Forelimb muscle (tissue), 1 donor: ENCODE results near the gene HTR3A. TPM values are rescaled to one million over a fixed set of nuclear protein-coding genes. Genes with fewer than 3 reads are reported as not detected.
"Not testable (repeated sequence)": the region's sequence is repeated elsewhere in the genome, so short reads cannot be mapped to it uniquely, and the experiment has no call there.

Experiments used
- DNase-seq: peaks from one replicate; pipeline ENCODE4 v3.0.0-alpha.2; 2013; ENCODE audit warnings: low read depth
- polyA plus RNA-seq: library from polyadenylated mRNA; unstranded; fragments of 120-200 nt; gene quantifications from one replicate; pipeline ENCODE4 v1.2.1, GENCODE V29; 2013; ENCODE audit not compliant: insufficient read length

Gene HTR3A
- polyA plus RNA-seq: 0.24 TPM

DNA sequence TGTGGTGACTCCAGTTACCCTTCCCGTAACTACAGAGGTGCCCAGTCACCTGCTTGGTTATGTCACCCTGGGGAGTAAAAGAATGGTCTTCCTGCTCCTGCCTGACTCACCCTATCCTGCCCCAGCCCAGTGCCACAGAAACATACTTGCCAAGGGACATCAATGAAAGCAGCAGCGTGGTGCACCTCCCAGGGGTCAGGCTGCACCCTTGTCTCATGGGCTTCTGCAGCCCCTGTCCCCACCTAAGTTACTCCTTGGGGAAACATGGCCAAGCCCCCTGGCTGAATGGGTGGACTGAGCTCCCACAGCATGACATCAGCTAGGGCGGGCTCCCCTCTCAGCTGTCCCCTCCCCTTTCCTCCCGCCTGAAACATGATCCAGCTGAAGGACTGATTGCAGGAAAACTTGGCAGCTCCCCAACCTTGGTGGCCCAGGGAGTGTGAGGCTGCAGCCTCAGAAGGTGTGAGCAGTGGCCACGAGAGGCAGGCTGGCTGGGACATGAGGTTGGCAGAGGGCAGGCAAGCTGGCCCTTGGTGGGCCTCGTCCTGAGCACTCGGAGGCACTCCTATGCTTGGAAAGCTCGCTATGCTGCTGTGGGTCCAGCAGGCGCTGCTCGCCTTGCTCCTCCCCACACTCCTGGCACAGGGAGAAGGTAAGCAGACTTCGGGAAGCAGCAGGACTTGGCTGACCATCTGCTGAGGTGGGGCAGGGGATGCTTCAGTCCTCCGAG, at the start of gene HTR3A:
Gene HTR3A, plus strand, starts transcription at position 368 of the 730 bp plus-strand sequence. Its CDS starts 218 bp downstream, at position 586.
- no peak for DNase-seq

DNA sequence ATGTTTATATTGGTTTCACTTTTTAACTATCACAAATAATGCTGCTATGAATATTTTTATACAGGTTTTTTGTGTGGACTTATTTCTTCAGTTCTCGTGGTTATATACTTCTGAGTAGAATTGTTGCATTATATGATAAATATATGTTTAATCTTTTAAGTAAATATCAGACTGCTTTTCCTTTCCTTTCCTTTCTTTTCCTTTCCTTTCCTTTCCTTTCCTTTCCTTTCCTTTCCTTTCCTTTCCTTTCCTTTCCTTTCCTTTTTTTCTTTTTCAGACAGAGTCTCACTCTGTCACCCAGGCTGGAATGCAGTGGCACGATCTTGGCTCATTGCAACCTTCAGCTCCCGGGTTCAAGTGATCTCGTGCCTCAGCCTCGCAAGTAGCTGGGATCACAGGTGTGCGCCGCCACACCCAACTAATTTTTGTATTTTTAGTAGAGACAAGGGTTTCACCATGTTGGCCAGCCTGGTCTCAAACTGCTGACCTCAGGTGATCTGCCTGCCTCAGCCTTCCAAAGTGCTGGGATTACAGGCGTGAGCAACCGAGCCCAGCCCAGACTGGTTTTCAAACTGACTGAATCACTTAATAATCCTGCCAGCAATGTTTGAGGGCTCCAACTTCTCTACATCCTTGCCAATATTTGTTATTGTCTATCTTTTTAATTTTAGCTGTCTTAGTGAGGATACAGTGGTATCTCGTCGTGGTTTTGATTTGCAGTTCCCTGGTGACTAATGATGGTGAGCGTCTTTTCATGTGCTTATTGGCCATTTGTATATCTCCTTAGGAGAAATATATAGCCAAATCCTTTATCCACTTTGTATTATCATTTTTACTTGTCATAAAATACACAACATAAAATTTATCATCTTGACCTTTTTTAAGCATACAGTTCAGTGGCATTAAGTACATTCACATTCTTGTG, 48.4 kb upstream of the HTR3A start:
- no peak for DNase-seq

DNA sequence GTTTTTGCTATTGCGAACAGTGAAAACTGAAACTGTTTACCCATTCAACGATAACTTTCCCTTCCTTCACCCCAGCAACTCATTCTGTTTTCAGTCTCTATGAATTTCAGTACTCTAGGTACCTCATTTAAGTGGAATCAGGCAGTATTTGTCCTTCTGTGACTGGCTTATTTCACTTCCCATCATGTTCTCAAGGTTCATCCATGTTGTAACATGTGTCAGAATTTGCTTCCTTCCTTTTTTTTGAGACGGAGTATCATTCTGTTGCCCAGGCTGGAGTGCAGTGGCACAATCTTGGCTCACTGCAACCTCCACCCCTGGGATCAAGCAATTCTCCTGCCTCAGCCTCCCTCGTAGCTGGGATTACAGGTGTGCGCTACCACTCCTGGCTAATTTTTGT, 46.6 kb upstream of the HTR3A start:
- DNase-seq: no peak

DNA sequence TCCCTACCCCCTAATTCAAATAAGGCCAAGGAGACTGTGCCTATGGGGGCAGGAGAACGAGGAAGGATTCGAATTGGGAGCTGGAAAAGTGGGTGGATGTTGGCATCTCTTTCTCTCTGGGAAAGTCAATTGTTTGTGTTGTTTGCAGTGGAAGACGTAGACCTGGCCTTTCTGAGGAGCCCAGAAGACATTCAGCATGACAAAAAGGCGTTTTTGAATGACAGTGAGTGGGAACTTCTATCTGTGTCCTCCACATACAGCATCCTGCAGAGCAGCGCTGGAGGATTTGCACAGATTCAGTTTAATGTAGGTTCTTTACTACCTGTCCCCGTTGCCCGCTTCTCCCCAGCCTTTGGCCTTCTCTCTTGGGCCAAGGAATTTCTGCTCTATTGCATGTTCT, 42.1 kb upstream of the HTR3A start:
- DNase-seq: no peak

DNA sequence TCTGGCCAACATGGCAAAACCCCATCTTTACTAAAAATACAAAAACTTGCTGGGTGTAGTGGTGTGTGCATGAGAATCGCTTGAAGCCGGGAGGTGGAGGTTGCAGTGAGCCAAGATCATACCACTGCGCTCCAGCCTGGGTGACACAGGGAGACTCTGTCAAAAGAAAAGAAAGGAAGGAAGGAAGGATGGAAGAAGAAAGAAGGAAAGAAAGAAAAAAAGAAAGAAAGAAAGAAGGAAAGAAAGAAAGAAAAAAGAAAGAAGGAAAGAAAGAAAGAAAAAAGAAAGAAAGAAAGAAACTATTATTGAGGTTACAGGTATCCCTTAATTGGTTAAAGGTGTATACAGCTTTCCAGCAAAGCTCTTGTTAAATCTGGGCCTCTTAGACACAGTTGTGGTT, 40.7 kb upstream of the HTR3A start:
- not testable (repeated sequence) for DNase-seq

DNA sequence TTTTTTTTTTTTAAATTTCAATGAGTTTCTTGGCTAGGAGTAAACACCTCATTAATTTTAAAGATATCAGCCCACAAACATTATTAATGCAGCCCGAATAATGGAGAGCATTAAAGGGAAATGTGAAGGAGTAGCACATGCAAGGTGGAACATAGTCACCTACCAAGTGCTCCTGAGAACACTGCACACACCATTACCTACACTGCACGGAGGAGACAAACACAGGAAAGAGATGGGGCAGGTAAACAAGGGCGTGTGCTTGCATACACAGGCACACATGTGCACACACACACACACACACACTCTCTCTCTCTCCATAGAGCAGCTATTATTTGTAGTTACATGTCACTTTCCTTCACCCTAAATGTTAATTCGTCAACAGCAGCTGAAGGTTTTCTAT, 40.1 kb upstream of the HTR3A start:
- no peak for DNase-seq

DNA sequence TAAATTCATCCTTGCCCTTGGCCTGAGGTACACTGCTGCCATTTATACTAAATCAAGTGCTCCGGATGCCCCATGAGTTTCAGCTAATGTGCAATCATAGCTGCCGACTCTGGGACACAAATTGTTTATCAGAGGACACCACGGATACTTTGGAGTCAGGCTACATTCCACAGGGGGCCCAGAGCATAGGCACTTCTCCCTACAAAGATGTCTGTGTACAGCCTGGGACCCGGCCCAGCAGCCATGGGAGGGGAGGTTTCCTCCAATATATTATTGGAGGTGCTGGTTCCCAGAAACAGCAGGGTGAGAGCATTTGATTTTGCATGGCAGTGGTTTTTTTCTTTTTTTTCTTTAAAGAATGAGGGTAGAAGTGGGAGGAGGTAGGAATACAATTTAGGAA, 39.0 kb upstream of the HTR3A start:
- no peak for DNase-seq

DNA sequence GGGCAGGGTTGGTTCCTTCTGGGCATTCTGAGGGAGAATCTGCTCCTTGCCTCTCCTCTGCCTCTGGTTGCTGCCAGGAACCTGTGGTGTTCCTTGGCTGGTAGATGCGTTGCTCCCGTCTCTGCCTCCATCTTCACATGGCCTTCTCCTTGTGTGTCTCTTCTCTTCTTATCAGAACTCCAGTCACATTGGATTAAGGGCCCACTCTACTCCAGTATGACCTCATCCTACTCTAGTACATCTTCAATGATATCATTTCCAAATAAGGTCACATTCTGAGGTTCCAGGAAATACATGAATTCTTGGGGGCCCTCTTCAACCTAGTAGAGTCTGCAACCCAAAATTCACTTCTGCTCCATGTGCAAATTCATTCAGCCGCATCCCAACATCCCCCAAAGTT, 37.0 kb upstream of the HTR3A start:
- DNase-seq: no peak

DNA sequence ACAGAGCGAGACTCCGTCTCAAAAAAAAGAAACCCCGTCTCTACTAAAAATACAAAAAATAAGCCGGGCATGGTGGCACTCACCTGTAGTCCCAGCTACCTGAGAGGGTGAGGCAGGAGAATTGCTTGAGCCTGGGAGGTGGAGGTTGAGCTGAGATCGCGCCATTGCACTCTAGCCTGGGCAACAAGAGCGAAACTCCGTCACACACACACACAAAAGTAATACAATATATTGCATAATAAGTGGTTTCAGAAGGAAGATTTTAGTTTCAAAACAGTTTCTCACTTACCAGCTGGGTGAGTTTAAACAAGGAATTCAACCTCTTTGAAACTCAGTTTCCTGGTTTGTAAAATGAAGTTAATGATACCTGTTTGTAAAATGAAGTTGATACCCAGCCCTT, 32.7 kb upstream of the HTR3A start:
- DNase-seq: no peak

DNA sequence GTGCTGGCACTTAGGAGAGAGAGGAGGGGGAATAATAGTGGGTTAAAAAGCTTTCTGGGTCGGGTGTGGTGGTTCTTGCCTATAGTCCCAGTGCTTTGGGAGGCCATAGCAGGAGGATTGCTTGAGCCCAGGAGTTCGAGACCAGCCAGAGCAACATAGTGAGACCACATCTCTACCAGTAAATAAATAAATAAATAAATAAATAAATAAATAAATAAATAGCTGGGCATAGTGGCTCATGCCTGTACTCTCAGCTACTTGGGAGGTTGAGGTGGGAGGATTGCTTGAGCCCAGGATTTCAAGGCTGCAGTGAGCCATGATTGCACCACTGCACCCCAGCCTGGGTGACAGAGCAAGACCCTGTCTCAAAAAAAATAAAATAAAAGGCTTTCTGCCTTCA, 28.7 kb upstream of the HTR3A start:
- DNase-seq: not testable (repeated sequence)

DNA sequence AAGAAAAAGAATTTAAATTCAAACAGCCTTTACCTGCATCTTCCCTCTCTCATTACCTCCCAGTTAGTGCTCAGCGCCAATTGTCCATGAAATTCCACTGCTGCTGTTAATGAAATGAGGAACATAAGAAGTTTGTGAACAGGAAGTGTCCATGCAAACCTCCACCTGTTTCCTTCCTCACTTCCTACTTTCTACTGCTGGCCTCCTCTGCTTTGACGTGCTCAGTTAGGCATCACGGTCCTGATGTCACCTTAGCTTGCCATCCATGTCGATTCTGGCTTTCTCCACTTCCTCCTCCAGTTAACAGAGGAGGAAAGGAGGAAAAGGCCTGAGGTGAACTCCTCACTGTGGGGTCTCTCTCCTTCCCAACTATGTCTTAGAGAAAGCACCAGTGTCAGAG, 26.9 kb upstream of the HTR3A start:
- DNase-seq: no peak

DNA sequence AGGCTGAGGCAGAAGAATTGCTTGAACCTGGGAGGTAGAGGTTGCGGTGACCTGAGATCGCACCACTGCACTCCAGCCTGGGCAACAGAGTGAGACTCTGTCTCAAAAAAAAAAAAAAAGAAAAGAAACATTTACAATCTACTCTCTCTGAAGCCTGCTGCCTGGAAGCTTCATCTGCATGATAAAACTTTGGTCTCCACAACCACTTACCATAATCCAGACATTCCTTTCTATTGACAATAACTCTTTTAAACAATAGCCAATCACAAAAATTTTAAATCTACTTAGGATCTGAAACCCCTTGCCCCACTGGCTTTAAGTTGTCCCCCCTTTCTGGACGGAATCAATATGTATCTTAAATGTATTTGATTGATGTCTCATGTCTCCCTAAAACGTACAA, 25.0 kb upstream of the HTR3A start:
- DNase-seq: no peak

DNA sequence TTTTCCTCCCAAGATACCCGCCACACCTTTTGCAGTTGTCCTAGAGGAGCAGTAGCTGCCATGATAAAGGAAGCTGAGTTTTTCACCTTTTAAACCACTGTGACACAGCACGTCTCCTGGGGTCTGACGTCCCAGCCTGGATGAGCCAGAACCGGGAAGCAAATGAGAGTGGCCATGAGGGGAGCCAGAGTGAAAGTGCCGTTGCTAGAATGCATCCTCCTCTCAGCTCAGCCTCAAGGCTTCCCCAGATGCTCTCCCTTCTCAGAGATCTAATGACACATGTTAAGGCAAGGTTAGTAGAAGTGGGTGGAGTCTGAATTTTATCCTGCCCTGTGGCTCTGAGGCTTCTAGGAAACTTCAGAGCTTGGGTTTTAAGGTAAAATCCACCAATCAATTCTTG, 23.4 kb upstream of the HTR3A start:
- no peak for DNase-seq

DNA sequence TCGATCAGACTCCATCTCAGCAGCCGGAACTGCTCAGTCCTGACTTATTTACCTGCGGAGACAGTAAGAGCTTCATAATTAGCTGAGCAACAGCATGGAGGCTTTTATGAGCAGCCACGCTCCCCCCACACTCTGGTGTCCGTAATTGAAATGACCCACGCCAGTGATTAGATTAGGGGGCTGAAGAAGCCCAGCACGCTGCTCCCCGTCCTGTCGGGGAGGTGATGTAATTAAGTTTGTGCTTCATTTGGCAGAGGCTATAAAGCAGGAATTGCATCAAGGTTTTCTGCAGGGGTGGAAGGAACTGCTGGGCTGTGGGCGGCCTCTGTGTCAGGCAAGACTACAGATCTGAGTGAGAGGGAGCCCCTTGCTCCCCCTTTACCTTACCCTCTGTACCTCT, 22.8 kb upstream of the HTR3A start:
- DNase-seq: no peak

DNA sequence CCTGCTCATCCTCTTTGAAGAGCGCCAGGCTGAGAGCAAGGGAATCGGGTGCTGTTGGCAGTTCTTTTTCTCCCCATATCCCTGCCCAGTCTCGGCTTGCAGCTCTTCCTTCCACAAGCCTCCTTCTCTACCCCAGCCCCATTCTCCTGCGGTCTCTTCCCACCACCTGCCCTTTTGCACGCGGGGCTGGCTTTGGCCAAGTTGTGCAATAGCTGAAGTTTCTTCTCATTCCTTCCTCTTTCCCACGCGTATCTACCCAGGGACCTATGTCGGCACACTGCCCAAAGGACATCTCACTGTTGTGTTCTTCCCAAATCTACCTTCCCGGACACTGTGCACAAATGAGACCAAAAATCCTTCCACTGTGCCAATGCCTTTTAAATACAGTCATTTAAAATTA, 22.3 kb upstream of the HTR3A start:
- DNase-seq: no peak

DNA sequence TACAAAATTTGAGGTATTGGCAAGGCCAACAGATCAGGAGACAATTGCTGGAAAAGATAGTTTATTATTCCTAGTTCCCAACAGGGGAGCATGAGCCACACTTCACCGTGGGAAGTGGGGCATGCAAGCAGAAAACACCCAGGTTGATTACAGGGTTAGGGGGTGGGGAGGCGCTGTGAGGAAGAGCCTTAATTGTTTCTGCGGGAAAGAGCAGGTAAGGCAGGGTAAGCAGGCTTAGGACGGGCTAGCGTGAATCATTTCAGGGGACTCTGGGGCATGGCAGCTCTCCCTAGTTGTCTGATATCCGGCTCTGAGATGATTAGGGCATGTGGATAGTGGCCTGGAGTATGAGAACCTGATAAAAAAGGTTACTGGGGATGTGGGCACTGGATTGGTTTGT, 20.7 kb upstream of the HTR3A start:
- no peak for DNase-seq

DNA sequence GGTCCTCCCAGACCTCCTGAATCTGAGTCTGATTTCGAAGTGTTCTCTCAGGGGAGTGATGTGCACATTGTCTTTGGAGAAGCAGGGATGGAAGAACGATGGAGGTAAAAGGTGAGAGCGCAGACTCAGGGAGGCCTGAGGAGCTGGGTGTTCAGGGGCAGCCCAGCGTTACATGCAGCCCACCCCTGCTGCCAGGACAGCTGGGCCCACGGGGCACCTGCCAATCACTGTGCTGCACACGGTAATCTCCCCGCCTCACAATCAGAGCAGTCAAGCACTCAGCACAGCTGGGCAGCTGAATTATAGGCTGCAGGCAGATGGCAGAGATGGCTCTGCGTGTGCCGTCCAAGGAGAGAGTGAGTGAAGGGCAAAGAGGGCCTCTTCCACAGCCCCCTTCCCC, 17.9 kb upstream of the HTR3A start:
- DNase-seq: no peak

DNA sequence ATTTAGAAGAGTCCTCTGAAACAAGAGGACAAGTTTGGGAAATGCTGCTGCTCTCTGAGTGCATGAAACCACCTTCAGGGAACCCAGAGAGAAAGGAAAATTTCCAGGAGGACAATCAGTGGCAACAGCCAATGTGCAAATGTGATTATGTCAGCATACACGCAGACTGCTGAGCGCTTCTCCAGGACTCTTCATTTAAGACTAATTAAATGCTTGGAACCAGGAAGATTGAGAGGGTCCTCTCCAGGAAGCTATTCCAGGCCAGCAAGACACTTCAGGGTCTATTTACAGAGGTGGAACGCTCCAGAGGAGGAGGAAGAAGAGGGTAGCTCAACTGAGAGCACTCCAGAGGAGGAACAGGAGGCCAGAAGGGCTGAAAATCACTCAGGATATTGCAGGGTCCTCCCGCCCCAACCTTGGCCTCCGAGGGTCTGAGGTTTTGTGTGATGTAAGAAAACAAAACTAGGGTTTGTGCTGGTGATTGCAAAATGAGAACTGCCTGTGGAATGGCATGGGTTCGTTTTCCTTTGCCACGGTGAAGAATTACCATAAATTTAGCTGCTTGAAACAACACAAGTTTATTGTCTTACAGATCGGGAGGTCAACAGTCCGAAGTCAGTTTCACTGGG, 14.1 kb upstream of the HTR3A start:
- DNase-seq: no peak

DNA sequence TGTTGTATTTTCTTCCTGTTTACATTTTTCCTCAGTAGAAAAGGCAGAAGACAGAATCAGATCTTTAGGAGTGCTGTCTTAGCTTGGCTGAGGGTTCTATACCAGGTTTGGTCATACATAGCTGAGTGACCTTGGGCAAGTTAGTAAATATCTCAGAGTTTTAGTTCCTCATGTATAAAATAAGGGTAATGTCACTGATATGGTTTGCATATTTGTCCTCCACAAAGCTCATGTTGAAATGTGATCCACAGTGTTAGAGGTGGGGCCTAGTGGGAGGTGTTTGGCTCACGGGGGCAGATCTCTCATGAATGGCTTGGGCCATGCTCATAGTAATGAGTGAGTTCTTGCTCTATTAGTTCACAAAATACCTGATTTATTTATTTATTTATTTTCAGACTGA, 7.5 kb upstream of the HTR3A start:
- DNase-seq: no peak

DNA sequence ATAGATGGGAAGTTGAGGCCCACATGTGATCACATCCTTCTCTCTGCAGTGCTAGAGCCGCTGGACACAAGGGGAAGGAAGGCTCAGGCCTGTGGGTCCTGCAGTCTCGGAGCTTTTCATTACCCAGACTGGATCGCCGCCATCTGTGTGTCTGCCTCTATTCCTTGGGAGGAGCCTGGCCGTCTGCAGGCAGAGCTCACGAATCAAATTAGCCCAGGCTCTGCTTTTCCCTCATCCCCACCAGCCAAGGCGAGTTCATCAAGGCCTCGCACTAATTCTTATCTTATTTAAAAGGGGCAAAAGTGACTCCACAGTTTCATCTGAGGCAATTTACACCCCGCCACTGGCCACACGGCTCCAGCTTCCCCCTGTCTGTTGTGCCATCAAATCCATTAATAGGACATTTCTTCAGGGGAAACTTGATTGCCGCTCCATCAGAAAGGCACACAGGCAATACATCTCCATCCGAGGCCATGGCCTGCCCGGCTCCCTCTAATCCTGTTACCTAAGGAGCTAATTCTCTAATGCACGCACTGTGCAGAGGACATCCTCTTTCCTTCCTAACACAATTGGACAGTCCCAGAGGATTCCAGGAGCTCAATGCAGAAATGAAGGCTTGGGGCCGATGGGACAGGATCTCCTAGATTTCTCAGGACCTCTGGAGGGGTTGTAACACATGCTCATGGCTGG, 3.3 kb upstream of the HTR3A start:
- no peak for DNase-seq

DNA sequence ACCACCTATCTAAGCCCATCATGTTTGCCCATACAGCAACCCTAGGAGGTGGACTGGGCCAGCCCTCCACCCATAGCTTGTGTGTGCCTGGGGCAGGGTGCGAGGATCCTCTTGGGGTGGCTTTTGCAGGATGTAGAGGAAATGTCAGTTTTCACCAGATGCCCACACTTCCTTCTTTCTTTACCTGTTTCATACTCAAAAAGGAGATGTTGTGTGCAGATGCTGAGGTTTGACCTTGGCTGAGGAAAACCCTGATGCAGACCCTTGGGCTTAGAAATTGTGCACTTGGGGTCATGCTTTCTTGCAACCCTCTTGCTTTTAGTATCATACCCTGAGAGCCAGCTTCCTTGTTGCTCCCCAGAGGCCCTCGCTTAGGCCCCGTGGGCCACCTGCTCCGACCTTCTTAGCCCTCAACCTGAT, 2.2 kb downstream of the HTR3A start:
- no peak for DNase-seq

DNA sequence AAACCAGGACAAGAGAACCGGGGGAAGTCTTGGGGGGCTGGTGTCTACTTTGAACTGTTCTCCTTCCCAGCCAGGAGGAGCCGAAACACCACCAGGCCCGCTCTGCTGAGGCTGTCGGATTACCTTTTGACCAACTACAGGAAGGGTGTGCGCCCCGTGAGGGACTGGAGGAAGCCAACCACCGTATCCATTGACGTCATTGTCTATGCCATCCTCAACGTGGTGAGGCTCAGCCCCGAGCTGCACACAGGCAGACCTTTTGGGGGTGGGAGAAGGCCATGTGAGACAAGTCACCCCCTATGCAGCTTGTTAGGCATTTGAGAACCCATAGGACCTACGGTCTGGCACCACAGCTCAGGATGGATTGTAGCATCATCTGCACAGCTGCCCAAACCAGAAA, 2.8 kb downstream of the HTR3A start:
- DNase-seq: no peak
